ENCODE measurements around the gene MT3.

DNA sequence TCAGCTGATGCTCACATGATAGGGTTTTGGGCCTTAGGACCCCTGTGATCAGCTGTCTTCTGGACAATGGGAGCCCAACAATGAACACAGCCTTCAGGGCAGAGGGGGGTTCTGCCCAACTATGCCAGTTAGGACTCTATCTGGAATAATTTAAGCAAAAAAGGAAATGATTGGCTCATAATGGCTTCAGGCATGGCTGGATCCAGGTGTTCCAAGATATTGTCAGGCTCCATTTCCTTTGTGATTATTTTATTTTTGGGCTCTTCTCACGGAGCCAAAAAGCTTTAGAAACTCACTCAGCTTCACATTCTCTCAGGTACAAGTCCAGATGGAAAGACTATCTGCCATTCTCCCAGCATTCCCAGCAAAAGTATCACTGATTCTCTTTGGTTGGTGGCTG lies 16.1 kb downstream of the MT3 start:
- TF ChIP-seq, protein P1, sequence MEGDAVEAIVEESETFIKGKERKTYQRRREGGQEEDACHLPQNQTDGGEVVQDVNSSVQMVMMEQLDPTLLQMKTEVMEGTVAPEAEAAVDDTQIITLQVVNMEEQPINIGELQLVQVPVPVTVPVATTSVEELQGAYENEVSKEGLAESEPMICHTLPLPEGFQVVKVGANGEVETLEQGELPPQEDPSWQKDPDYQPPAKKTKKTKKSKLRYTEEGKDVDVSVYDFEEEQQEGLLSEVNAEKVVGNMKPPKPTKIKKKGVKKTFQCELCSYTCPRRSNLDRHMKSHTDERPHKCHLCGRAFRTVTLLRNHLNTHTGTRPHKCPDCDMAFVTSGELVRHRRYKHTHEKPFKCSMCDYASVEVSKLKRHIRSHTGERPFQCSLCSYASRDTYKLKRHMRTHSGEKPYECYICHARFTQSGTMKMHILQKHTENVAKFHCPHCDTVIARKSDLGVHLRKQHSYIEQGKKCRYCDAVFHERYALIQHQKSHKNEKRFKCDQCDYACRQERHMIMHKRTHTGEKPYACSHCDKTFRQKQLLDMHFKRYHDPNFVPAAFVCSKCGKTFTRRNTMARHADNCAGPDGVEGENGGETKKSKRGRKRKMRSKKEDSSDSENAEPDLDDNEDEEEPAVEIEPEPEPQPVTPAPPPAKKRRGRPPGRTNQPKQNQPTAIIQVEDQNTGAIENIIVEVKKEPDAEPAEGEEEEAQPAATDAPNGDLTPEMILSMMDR (IDR thresholded peaks at IDR 0.05) = no peak
- no peak for TF ChIP-seq EP300 (IDR thresholded peaks at IDR 0.05; ENCODE audit: low read depth)
